Lower lobe of right lung (tissue), 2 donors: ENCODE data around the gene TTR. TPM values are rescaled to one million over a fixed set of nuclear protein-coding genes. Genes with fewer than 3 reads are reported as not detected.

Experiments
- ATAC-seq, 2 donors: fragments of 200-7000 bp; cut with Tn5 transposase; one replicate each; pipeline ENCODE4 v1.9.1; 2020 to 2022; ENCODE audit warnings: mild to moderate bottlenecking in 2 of 2, moderate library complexity in 2 of 2
- DNase-seq: peaks from one replicate; pipeline ENCODE4 v3.0.0-alpha.2; 2020
- H3K27ac ChIP-seq: fragments of 200-600 bp; one replicate; pipeline ENCODE4 v1.8.0; 2022
- H3K27me3 ChIP-seq: fragments of 200-600 bp; one replicate; pipeline ENCODE4 v1.8.0; 2022; ENCODE audit warnings: low read depth
- H3K36me3 ChIP-seq: fragments of 200-600 bp; one replicate; pipeline ENCODE4 v1.8.0; 2022; ENCODE audit warnings: mild to moderate bottlenecking
- H3K4me1 ChIP-seq: fragments of 200-600 bp; one replicate; pipeline ENCODE4 v1.8.0; 2022
- H3K4me3 ChIP-seq: fragments of 200-600 bp; one replicate; pipeline ENCODE4 v1.8.0; 2022; ENCODE audit warnings: mild to moderate bottlenecking
- H3K9me3 ChIP-seq: fragments of 200-600 bp; one replicate; pipeline ENCODE4 v1.8.0; 2022
- intact Hi-C: fragments of 100-400 bp; cut with DNase I; formaldehyde crosslinking; loops from one replicate; pipeline ENCODE4 v1.11.0; 2022
- total RNA-seq: library from RNA; stranded (reverse); fragmentation: NEBNext Ultra II Directional; extraction: Animal tissue kit (Norgen Biotek cat#: 25700); gene quantifications from one replicate; pipeline ENCODE4 v1.2.1, GENCODE V29; 2021
- TF ChIP-seq, protein P1 (sequence below): fragments of 200-600 bp; IDR thresholded peaks from one replicate; pipeline ENCODE4 v1.8.0; 2022; ENCODE audit warnings: antibody characterized with exemption, mild to moderate bottlenecking
- donor health status: DM: no; HTN: yes; CAD: no; lungs with severe emphysema.

TTR gene
- total RNA-seq, 1 donor from 2014 or later, result not detected

DNA sequence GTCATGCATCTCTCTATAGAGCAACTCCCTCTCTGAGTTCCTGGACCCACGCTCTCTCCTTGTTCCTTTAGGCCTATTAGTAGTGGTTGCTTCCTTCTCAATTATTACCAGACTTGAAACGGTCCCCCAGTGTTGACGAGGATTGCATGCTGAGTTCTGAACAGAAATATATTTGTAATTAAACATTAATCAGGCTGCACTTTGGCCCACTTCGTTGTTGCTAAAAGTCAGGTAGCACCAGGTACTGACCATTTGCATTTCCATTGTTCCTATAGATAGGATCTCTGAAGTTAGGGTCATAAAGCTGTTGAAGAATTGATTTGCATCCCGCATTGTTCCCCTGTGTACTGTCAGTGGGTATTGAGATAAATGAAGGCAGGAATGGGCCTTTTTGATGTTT lies 36.9 kb upstream of the TTR start:
- Histone ChIP-seq H3K4me3 (no peak overlapping the region), H3K9me3 (no peaks in the 10 kb centered on the region), H3K36me3 (no peaks in the 10 kb centered on the region), H3K4me1 (no peaks in the 10 kb centered on the region), H3K27me3 (no peaks in the 10 kb centered on the region), H3K27ac (no peak overlapping the region)
- no peak for DNase-seq
- intact Hi-C loops, result loop anchor here (5.0 kb wide), 1 partner anchor 168 kb away; no protein-coding TSS in a partner anchor
- TF ChIP-seq, protein P1, sequence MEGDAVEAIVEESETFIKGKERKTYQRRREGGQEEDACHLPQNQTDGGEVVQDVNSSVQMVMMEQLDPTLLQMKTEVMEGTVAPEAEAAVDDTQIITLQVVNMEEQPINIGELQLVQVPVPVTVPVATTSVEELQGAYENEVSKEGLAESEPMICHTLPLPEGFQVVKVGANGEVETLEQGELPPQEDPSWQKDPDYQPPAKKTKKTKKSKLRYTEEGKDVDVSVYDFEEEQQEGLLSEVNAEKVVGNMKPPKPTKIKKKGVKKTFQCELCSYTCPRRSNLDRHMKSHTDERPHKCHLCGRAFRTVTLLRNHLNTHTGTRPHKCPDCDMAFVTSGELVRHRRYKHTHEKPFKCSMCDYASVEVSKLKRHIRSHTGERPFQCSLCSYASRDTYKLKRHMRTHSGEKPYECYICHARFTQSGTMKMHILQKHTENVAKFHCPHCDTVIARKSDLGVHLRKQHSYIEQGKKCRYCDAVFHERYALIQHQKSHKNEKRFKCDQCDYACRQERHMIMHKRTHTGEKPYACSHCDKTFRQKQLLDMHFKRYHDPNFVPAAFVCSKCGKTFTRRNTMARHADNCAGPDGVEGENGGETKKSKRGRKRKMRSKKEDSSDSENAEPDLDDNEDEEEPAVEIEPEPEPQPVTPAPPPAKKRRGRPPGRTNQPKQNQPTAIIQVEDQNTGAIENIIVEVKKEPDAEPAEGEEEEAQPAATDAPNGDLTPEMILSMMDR, result no peak
- ATAC-seq, result no peak

DNA sequence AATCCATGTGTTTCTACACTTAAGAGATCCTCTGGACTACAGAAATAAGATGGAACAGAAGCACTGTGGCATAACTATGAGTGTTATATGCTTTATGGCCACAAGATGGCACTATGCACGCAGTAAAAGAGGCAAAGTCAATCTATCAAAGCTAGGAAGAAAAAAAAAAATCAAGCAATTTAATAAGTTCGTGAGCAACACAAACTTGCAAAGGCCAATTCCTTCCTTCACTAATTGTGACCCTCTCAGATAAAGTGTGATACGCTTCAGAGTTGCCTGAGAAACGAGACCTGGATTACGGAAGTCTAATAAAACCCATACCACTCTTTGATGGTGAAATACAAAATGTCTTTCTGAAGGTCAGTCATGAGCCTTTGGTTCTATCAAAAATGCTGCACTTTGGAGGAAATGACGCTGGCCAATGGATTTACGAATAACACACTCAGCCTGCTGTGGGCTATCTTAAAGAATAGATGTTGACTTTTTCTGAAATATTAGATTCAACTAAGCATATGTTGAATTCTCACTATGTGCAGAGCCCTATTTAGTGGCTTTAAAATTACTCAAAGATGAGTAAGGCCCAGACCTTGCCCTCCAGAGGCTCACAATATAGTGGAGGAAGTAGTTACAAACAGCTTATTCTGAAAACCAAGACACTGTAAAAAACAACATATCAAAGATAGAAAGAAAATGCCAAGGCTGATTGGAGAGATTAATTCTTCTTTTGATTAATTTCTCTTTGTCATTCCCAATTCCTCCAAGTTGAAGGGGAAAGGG lies 35.5 kb upstream of the TTR start:
- no peaks in the 10 kb centered on the region for H3K36me3 ChIP-seq
- no peak overlapping the region for H3K4me3 ChIP-seq
- no peaks in the 10 kb centered on the region for H3K4me1 ChIP-seq
- intact Hi-C loops, result loop anchor here (5.0 kb wide), 1 partner anchor 166 kb away; no protein-coding TSS in a partner anchor
- TF ChIP-seq, protein P1, result peak; percentile 89
- H3K27me3 ChIP-seq, result no peaks in the 10 kb centered on the region
- no peaks in the 10 kb centered on the region for H3K9me3 ChIP-seq
- no peak for DNase-seq
- peak; percentile 78 to 85 for ATAC-seq
- H3K27ac ChIP-seq, result no peak overlapping the region

DNA sequence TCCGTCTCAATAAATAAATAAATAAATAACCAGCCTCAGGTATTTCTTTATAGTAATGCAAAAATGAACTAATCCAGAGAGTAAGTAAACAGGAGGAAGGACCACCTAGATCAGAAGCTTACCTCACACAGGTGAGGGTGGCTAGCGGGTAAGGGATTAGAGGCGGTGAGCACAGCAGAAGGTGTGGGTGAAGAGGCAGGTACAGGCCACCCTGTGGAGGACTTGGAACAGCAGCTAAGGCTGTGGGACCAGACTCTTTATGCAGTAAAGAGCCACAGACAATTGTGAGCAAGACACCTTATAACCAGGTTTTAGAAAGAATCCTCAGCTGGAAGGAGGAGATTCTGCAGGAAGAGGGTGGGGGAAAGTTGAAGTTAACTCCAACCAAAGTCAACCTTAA lies 34.2 kb upstream of the TTR start:
- no peak overlapping the region for H3K4me3 ChIP-seq
- no peaks in the 10 kb centered on the region for H3K4me1 ChIP-seq
- no peak for DNase-seq
- no peaks in the 10 kb centered on the region for H3K9me3 ChIP-seq
- H3K27me3 ChIP-seq, result no peaks in the 10 kb centered on the region
- no peak for ATAC-seq
- no peaks in the 10 kb centered on the region for H3K36me3 ChIP-seq
- intact Hi-C loops, result loop anchor here (5.0 kb wide), 1 partner anchor 165 kb away; no protein-coding TSS in a partner anchor
- TF ChIP-seq, protein P1, result no peak
- H3K27ac ChIP-seq, result no peak overlapping the region

DNA sequence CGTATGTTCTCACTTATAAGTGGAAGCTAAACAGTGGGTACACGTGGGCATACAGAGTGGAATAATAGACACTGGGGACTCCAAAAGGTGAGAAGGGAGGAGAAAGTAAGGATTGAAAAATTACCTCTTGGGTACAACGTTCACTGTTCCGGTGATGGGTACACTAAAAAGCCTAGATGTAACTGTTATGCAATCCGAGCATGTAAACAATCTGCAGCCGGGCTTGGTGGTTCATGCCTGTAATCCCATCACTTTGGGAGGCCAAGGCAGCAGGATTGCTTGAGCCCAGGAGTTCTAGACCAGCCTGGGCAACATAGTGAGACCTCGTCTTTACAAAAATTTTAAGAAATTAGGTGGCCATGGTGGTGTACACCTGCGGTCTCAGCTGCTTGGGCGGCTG lies 33.1 kb upstream of the TTR start:
- intact Hi-C loops, result loop anchor here (5.0 kb wide), 1 partner anchor 164 kb away; no protein-coding TSS in a partner anchor
- TF ChIP-seq, protein P1, result no peak
- no peak for ATAC-seq

DNA sequence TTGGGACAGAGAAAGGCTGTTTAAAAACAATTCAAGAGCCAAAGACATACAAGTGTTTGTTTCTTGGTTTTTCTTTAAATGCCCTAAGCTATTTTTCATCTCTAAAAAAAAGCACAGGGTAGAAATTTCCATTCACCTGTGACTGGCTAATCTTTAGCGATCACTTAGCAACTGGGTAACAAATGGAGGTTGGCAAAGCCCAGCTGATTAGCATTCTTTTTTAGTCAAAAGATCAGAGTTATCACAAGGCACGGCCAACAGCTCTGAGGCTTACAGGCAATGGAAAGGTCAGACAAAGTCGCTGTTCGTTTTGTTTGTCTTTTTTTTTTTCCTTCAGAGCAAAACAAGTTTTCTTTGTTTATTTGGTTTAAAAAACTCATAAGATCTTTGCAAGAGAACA lies 29.0 kb upstream of the TTR start:
- H3K4me3 ChIP-seq, result no peak overlapping the region
- intact Hi-C loops, result no loop called here
- H3K36me3 ChIP-seq, result no peaks in the 10 kb centered on the region
- TF ChIP-seq, protein P1, result no peak
- DNase-seq (no peak), ATAC-seq (no peak)
- H3K4me1 ChIP-seq, result no peaks in the 10 kb centered on the region
- peaks cover 5% of the 10 kb centered on the region for H3K27me3 ChIP-seq
- H3K9me3 ChIP-seq, result no peaks in the 10 kb centered on the region
- no peak overlapping the region for H3K27ac ChIP-seq

More for the DNA sequence above, 33.1 kb upstream of the TTR start:
- H3K36me3 ChIP-seq, result no peaks in the 10 kb centered on the region
- no peaks in the 10 kb centered on the region for H3K9me3 ChIP-seq
- H3K27ac ChIP-seq, result no peak overlapping the region
- DNase-seq, result no peak
- no peaks in the 10 kb centered on the region for H3K4me1 ChIP-seq
- H3K27me3 ChIP-seq, result no peaks in the 10 kb centered on the region
- no peak overlapping the region for H3K4me3 ChIP-seq
